ENCODE measurements around the gene RPL3. TPM values are rescaled to one million over a fixed set of nuclear protein-coding genes. Genes with fewer than 3 reads are reported as not detected.

The RPL3 gene
- polyA plus RNA-seq, 1 donor (not counting 4 experiments of a cell fraction or from before 2014, with no cell fraction given), result 2,538 TPM

- DNase-seq (ENCODE audit: low read depth, low spot score), result no peak
- peaks cover 3% of the 10 kb centered on the region for H3K9me3 ChIP-seq (ENCODE audit: control insufficient read depth, low read depth, low read length)
Observed at GRCh38 chr22:39289533-39289932, 29.9 kb downstream of the RPL3 start.

GRCh38 chr22:39288135-39288898 is 31.1 kb downstream of the RPL3 start:
- Histone ChIP-seq H3K9me3 (ENCODE audit: control insufficient read depth, low read depth, low read length) (peaks cover 3% of the 10 kb centered on the region), H3K4me3 (ENCODE audit: control insufficient read depth in 2 of 3, extremely low read depth in 1 of 3, insufficient read depth in 2 of 3, low read depth in 1 of 3, low read length in 3 of 3) (no peak overlapping the region), H2AFZ (ENCODE audit: control insufficient read depth, low read length) (no peak overlapping the region), H3K4me2 (ENCODE audit: control insufficient read depth, extremely low read depth, insufficient read depth, low read depth, low read length) (no peak overlapping the region), H3K9ac (ENCODE audit: control insufficient read depth, extremely low read depth, insufficient read depth, low read length) (no peak overlapping the region), H3K27me3 (ENCODE audit: control insufficient read depth, extremely low read depth, insufficient read depth, low read length) (no peaks in the 10 kb centered on the region), H3K27ac (ENCODE audit: control insufficient read depth, insufficient read depth, low read length) (no peak overlapping the region), H3K9me1 (ENCODE audit: control insufficient read depth, extremely low read depth, insufficient read depth, low read length) (no peaks in the 10 kb centered on the region), H3K79me2 (ENCODE audit: control insufficient read depth, insufficient read depth, low read length) (no peaks in the 10 kb centered on the region), H3K36me3 (ENCODE audit: control insufficient read depth in 2 of 2, extremely low read depth in 1 of 2, insufficient read depth in 2 of 2, low read length in 2 of 2) (no peaks in the 10 kb centered on the region), H4K20me1 (ENCODE audit: control insufficient read depth, extremely low read depth, insufficient read depth, low read length) (no peaks in the 10 kb centered on the region), H3K4me1 (ENCODE audit: control insufficient read depth, extremely low read depth, insufficient read depth, low read length) (peaks cover 57% of the 10 kb centered on the region)
- FAIRE-seq (no peak), DNase-seq (ENCODE audit: low read depth, low spot score) (no peak)
- TF ChIP-seq CTCF (optimal IDR thresholded peaks at IDR 0.05 in 1 of 3, IDR thresholded peaks at IDR 0.05 in 1 of 3, conservative IDR thresholded peaks at IDR 0.05 in 1 of 3; ENCODE audit: extremely low read depth in 1 of 3, insufficient read depth in 2 of 3, low read length in 3 of 3) (no peak), EZH2 (IDR thresholded peaks at IDR 0.05; ENCODE audit: low read length) (no peak)
- dilution Hi-C loops (cut with MboI; ENCODE audit: extremely low pct_ligation_motif_present, low sequenced_read_pairs), result no loop called here

More at GRCh38 chr22:39289533-39289932, 29.9 kb downstream of the RPL3 start:
- dilution Hi-C loops (cut with MboI; ENCODE audit: extremely low pct_ligation_motif_present, low sequenced_read_pairs), result no loop called here
- H3K4me2 ChIP-seq (ENCODE audit: control insufficient read depth, extremely low read depth, insufficient read depth, low read depth, low read length), result peak overlapping the region; percentile 72
- TF ChIP-seq EZH2 (IDR thresholded peaks at IDR 0.05; ENCODE audit: low read length), result no peak
- no peak for TF ChIP-seq CTCF (optimal IDR thresholded peaks at IDR 0.05 in 1 of 3, IDR thresholded peaks at IDR 0.05 in 1 of 3, conservative IDR thresholded peaks at IDR 0.05 in 1 of 3; ENCODE audit: extremely low read depth in 1 of 3, insufficient read depth in 2 of 3, low read length in 3 of 3)
- H3K9ac ChIP-seq (ENCODE audit: control insufficient read depth, extremely low read depth, insufficient read depth, low read length), result peak overlapping the region; percentile 72
- H3K27me3 ChIP-seq (ENCODE audit: control insufficient read depth, extremely low read depth, insufficient read depth, low read length), result no peaks in the 10 kb centered on the region
- H3K36me3 ChIP-seq (ENCODE audit: control insufficient read depth in 2 of 2, extremely low read depth in 1 of 2, insufficient read depth in 2 of 2, low read length in 2 of 2), result no peaks in the 10 kb centered on the region
- no peaks in the 10 kb centered on the region for H3K9me1 ChIP-seq (ENCODE audit: control insufficient read depth, extremely low read depth, insufficient read depth, low read length)
- H3K4me3 ChIP-seq (ENCODE audit: control insufficient read depth in 2 of 3, extremely low read depth in 1 of 3, insufficient read depth in 2 of 3, low read depth in 1 of 3, low read length in 3 of 3), result no peak overlapping the region
- FAIRE-seq, result no peak
- H3K79me2 ChIP-seq (ENCODE audit: control insufficient read depth, insufficient read depth, low read length), result no peaks in the 10 kb centered on the region
- H3K4me1 ChIP-seq (ENCODE audit: control insufficient read depth, extremely low read depth, insufficient read depth, low read length), result peaks cover 54% of the 10 kb centered on the region
- H2AFZ ChIP-seq (ENCODE audit: control insufficient read depth, low read length), result no peak overlapping the region
- H3K27ac ChIP-seq (ENCODE audit: control insufficient read depth, insufficient read depth, low read length), result peak overlapping the region; percentile 92
- no peaks in the 10 kb centered on the region for H4K20me1 ChIP-seq (ENCODE audit: control insufficient read depth, extremely low read depth, insufficient read depth, low read length)
